ENCODE data around the gene LPAR6.

DNA sequence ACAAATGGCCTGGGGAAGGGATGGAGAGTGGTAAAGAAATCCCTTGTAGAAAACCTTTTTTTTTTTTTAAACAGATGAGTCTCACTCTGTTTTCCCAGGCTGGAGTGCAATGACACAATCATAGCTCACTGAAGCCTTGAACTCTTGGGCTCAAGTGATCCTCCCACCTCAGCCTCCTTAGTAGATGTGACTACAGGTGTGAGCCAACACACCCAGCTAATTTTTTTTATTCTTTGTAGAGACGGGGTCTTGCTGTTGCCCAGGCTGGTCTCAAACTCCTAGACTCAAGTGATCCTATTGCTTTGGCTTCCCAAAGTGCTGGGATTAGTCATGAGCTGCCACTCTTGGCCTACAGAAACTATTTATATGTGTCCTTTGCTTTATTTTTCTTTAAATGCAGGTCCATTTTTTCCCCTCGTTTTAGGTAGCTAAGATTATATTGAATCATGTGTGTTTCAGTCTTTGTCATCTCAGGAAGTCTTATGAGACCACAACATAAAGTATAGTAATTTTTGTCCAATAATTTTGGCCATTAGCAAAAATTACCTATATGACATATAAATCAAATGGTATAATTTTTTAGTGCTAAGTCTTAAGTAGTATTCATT, 10.5 kb downstream of the LPAR6 start:
- TF ChIP-seq FOXA1 (IDR thresholded peaks at IDR 0.05) (no peak), SP1 (IDR thresholded peaks at IDR 0.05) (no peak), TARDBP (IDR thresholded peaks at IDR 0.05) (no peak), NFRKB (IDR thresholded peaks at IDR 0.05) (no peak), CTBP1 (IDR thresholded peaks at IDR 0.05; ENCODE audit: borderline replicate concordance) (no peak), SUZ12 (IDR thresholded peaks at IDR 0.05) (no peak), ELF4 (IDR thresholded peaks at IDR 0.05) (no peak)

Data from HEK293T (cell line).